Measurements from ENCODE around the gene ST8SIA5. TPM values are rescaled to one million over a fixed set of nuclear protein-coding genes. Genes with fewer than 3 reads are reported as not detected.

ST8SIA5 gene
- total RNA-seq, 2 experiments from 2014 or later: not detected

- no peak overlapping the region for H3K4me3 Mint-ChIP-seq
- intact Hi-C loops (cut with DNase I, micrococcal nuclease): loop anchor here in 1 of 2 experiments (2.0 kb wide), 1 partner anchor 450 kb away; no protein-coding TSS in a partner anchor
These were observed 133.9 kb downstream of the ST8SIA5 start for GRCh38 chr18:46622999-46623398.

GRCh38 chr18:46622451-46622850 lies 134.4 kb downstream of the ST8SIA5 start:
- Mint-ChIP-seq H3K4me3 (no peak overlapping the region), H3K4me1 (peaks cover 34% of the 10 kb centered on the region), H3K27ac (no peak overlapping the region), H3K27me3 (no peaks in the 10 kb centered on the region), H3K9me3 (ENCODE audit: low read depth) (no peaks in the 10 kb centered on the region), H3K36me3 (ENCODE audit: low read depth) (no peaks in the 10 kb centered on the region)
- POLR2A ChIA-PET: no interaction called here
- DNase-seq: no peak
- intact Hi-C loops (cut with DNase I, micrococcal nuclease): loop anchor here in 1 of 2 experiments (2.0 kb wide), 1 partner anchor 450 kb away; no protein-coding TSS in a partner anchor
- ATAC-seq: no peak
- CTCF ChIA-PET: interaction anchor here (0.7 to 2.7 kb wide), 8 partner anchors 10 to 342 kb away, joined by 3 to 9 read pairs (median 4); no protein-coding TSS in a partner anchor

More at GRCh38 chr18:46622999-46623398, 133.9 kb downstream of the ST8SIA5 start:
- Mint-ChIP-seq H3K27ac (peak overlapping the region; percentile 67), H3K27me3 (no peaks in the 10 kb centered on the region), H3K9me3 (ENCODE audit: low read depth) (no peaks in the 10 kb centered on the region), H3K4me1 (peaks cover 31% of the 10 kb centered on the region), H3K36me3 (ENCODE audit: low read depth) (no peaks in the 10 kb centered on the region)
- ChIA-PET POLR2A (no interaction called here), CTCF (interaction anchor here (0.6 to 2.7 kb wide), 9 partner anchors 10 to 342 kb away, joined by 3 to 9 read pairs (median 3); no protein-coding TSS in a partner anchor)
- DNase-seq (no peak), ATAC-seq (peak; percentile 44)

GRCh38 chr18:46621871-46622270 lies 135.0 kb downstream of the ST8SIA5 start:
- Mint-ChIP-seq H3K4me3 (no peak overlapping the region), H3K4me1 (peaks cover 37% of the 10 kb centered on the region), H3K27me3 (no peaks in the 10 kb centered on the region), H3K27ac (no peak overlapping the region), H3K36me3 (ENCODE audit: low read depth) (no peaks in the 10 kb centered on the region), H3K9me3 (ENCODE audit: low read depth) (no peaks in the 10 kb centered on the region)
- ChIA-PET CTCF (interaction anchor here (0.8 to 2.7 kb wide), 2 partner anchors 9 to 36 kb away, joined by 4 to 9 read pairs; no protein-coding TSS in a partner anchor), POLR2A (no interaction called here)
- intact Hi-C loops (cut with DNase I, micrococcal nuclease): loop anchor here in 1 of 2 experiments (2.0 kb wide), 1 partner anchor 449 kb away; no protein-coding TSS in a partner anchor
- no peak for DNase-seq
- ATAC-seq: no peak

DNA sequence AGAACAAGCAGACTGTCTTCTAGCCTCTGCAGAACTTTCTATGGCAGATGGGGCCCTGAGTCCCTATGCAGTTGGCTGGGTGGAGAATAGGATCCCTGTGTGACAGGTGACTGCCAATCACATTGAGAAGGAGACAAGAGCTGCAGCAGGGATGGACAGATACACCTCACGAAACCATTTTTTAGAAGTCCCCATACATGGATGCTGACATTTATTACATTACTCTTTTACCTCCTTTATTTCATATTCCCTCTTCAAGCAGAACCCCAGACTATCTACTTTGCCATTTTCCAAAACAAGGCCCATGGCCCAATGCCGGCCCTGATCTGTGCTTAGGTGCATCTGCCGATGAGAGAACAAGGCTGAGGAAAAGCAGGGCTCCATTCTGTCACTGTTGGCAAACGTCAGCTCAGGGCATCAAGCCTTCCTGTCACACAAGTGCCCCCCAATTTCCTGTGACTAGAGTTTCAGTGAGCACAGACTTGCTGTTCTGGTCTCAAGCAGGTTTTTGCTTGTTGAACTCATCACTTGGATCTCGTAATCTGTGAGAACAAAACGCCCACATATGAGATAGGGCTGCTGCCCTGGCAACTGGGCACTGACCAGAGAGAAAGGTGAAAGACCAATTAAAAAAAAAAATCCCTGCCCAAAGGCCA lies 135.6 kb downstream of the ST8SIA5 start:
- ChIA-PET CTCF (interaction anchor here (0.8 to 2.7 kb wide), 2 partner anchors 9 to 37 kb away, joined by 4 to 9 read pairs; no protein-coding TSS in a partner anchor), POLR2A (no interaction called here)
- no peak for ATAC-seq
- intact Hi-C loops (cut with DNase I, micrococcal nuclease): no loop called here
- Mint-ChIP-seq H3K9me3 (ENCODE audit: low read depth) (no peaks in the 10 kb centered on the region), H3K27ac (no peak overlapping the region), H3K4me1 (peaks cover 37% of the 10 kb centered on the region), H3K27me3 (no peaks in the 10 kb centered on the region), H3K4me3 (no peak overlapping the region), H3K36me3 (ENCODE audit: low read depth) (no peaks in the 10 kb centered on the region)
- DNase-seq: no peak

- no peaks in the 10 kb centered on the region for H3K9me3 Mint-ChIP-seq (ENCODE audit: low read depth)
- ChIA-PET POLR2A (no interaction called here), CTCF (interaction anchor here (0.7 kb wide), 1 partner anchor 471 kb away, joined by 3 read pairs; no protein-coding TSS in a partner anchor)
- intact Hi-C loops (cut with DNase I, micrococcal nuclease): no loop called here
- ATAC-seq (no peak), DNase-seq (no peak)
- peaks cover 35% of the 10 kb centered on the region for H3K4me1 Mint-ChIP-seq
- H3K27me3 Mint-ChIP-seq: peaks cover 2% of the 10 kb centered on the region
- no peaks in the 10 kb centered on the region for H3K36me3 Mint-ChIP-seq (ENCODE audit: low read depth)
- H3K4me3 Mint-ChIP-seq: no peak overlapping the region
- H3K27ac Mint-ChIP-seq: no peak overlapping the region
These were observed 137.3 kb downstream of the ST8SIA5 start for GRCh38 chr18:46619559-46619958.

Other genes with a start within 250 kb of the ST8SIA5 start
- under 1 TPM; 0.05 to 0.07 TPM for gene LOXHD1, start 99.8 kb downstream of the ST8SIA5 start, total RNA-seq
- 10 to 100 TPM; 27.1 to 28.2 TPM for gene PIAS2, start 160.5 kb upstream of the ST8SIA5 start, total RNA-seq
- gene KATNAL2, start 160.5 kb upstream of the ST8SIA5 start, total RNA-seq: 1 to 10 TPM; 1.1 to 1.4 TPM

All from activated CD4-positive, alpha-beta T cell treated with anti-CD3 and anti-CD28 coated beads for 36 hours (primary cell).